Thyroid gland (tissue), 4 donors: ENCODE measurements around the gene CD274. TPM values are rescaled to one million over a fixed set of nuclear protein-coding genes. Genes with fewer than 3 reads are reported as not detected.
"Not testable (repeated sequence)": the region's sequence is repeated elsewhere in the genome, so short reads cannot be mapped to it uniquely, and the experiment has no call there.

Experiments used
- DNase-seq, 2 donors: peaks; one replicate each; pipeline ENCODE4 v3.0.0-alpha.2; 2019
- H3K27ac ChIP-seq, 3 donors: fragments of 200-600 bp; sonication (generic); 1 replicate in 2 of 3; 2 replicates in 1 of 3; pipeline ENCODE4 v1.5.1; 2016 to 2019; ENCODE audit warnings: mild to moderate bottlenecking in 1 of 3, moderate library complexity in 1 of 3
- H3K27me3 ChIP-seq: fragments of 200-600 bp; sonication (generic); one replicate; pipeline ENCODE4 v1.5.1; 2019
- H3K36me3 ChIP-seq, 2 donors: fragments of 200-600 bp; sonication (generic); one replicate each; pipeline ENCODE4 v1.5.1; 2016 to 2019
- H3K4me1 ChIP-seq, 2 donors: fragments of 200-600 bp; sonication (generic); one replicate each; pipeline ENCODE4 v1.5.1; 2017 to 2019
- H3K4me3 ChIP-seq, 3 donors: fragments of 200-600 bp; sonication (generic); replicated peaks in 1 of 3; 1 replicate in 2 of 3; 2 replicates in 1 of 3; pipeline ENCODE4 v1.5.1; 2016; ENCODE audit warnings: mild to moderate bottlenecking in 1 of 3
- H3K9me3 ChIP-seq: fragments of 200-600 bp; sonication (generic); one replicate; pipeline ENCODE4 v1.5.1; 2017
- POLR2A ChIP-seq, 2 donors: fragments of 450-650 bp; IDR thresholded peaks; one replicate each; pipeline ENCODE4 v1.6.1; 2017; ENCODE audit warnings: antibody characterized with exemption in 2 of 2, mild to moderate bottlenecking in 2 of 2, moderate library complexity in 1 of 2
- WGBS, 2 donors: methylation state at CpG; one replicate each; pipeline ENCODE4 v1.1.5; 2017; 5-methylcytosine and 5-hydroxymethylcytosine counted together
- intact Hi-C: fragments of 100-400 bp; cut with DNase I; formaldehyde crosslinking; loops from one replicate; pipeline ENCODE4 v1.15.1; 2023
- total RNA-seq, 4 donors: library from RNA; depleted of rRNA; stranded (reverse); fragments of >200 nt; gene quantifications; one replicate each; pipeline ENCODE4 v1.2.3, GENCODE V29; 2016
- TF ChIP-seq, protein P1 (sequence below), 6 experiments: fragments of 200-600 bp in 3 of 6; fragments of 450-650 bp in 3 of 6; sonication (generic) in 3 of 6; IDR thresholded peaks; one replicate each; pipeline ENCODE4 v1.5.1; 2016 to 2019; ENCODE audit warnings: antibody characterized with exemption in 6 of 6, mild to moderate bottlenecking in 2 of 6, inconsistent platforms in 1 of 6, moderate library complexity in 1 of 6

Gene CD274
- total RNA-seq, 4 donors from 2014 or later, result 3.0 to 6.5 (median 4.9) TPM

DNA sequence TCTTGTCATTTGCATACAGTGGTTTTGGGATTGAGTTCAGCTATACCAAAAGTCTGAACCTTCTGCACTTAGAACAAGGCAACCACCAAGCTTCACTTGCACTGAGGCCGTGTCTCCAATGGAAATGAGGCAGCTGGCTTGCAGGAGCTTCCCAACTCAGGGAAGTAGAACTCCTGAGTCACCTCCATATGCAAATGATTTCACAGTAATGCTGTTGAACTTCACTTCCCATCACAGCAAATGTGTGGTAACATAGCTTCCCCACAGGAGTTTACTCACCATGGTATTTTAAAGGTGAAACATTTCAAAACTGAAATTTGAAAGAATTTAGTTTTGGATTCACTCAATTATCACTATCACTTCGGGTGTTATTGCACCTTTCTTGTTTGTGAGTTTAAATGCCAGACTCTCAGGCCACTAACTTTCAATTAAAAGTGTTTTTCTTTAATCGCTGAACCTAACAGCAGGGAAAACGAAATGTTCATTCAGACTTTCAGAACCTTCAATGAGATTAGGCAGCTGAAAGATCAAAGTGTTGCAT is 9.0 kb downstream of the CD274 start:
- Histone ChIP-seq H3K4me3 (no peak overlapping the region), H3K36me3 (peaks cover 0 to 7% of the 10 kb centered on the region in 2 donors), H3K4me1 (no peaks in the 10 kb centered on the region), H3K9me3 (no peaks in the 10 kb centered on the region), H3K27ac (no peak overlapping the region), H3K27me3 (no peaks in the 10 kb centered on the region)
- intact Hi-C loops, result no loop called here
- no peak for DNase-seq
- TF ChIP-seq POLR2A (IDR thresholded peaks at IDR 0.05), result no peak
- TF ChIP-seq, protein P1, sequence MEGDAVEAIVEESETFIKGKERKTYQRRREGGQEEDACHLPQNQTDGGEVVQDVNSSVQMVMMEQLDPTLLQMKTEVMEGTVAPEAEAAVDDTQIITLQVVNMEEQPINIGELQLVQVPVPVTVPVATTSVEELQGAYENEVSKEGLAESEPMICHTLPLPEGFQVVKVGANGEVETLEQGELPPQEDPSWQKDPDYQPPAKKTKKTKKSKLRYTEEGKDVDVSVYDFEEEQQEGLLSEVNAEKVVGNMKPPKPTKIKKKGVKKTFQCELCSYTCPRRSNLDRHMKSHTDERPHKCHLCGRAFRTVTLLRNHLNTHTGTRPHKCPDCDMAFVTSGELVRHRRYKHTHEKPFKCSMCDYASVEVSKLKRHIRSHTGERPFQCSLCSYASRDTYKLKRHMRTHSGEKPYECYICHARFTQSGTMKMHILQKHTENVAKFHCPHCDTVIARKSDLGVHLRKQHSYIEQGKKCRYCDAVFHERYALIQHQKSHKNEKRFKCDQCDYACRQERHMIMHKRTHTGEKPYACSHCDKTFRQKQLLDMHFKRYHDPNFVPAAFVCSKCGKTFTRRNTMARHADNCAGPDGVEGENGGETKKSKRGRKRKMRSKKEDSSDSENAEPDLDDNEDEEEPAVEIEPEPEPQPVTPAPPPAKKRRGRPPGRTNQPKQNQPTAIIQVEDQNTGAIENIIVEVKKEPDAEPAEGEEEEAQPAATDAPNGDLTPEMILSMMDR (IDR thresholded peaks at IDR 0.05), result no peak
- WGBS, 2 donors, result 83 to 86% methylated on average over 4 of the region's 4 CpGs

DNA sequence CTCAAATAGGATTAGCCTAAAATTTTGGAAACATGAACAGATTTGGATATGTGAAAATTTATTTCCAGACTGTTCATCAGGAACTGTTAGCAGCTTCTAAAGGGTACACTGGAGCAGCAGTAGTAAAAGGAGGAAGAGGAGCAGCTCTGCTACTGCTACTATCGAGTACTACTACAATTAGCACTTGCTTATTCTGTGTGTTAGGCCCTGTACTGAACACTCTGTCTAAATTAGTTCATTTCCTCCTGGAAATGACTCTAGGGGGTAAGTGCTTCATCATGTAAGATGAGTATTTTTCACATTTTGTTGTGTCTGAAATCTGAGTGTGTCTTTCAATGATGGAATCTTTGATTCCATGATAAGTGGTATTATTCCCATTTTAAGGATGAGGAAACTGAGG is 9.8 kb downstream of the CD274 start:
- TF ChIP-seq, protein P1 (IDR thresholded peaks at IDR 0.05), result no peak
- no peak for TF ChIP-seq POLR2A (IDR thresholded peaks at IDR 0.05)
- no peaks in the 10 kb centered on the region for H3K4me1 ChIP-seq
- intact Hi-C loops, result no loop called here
- no peak overlapping the region for H3K4me3 ChIP-seq
- H3K27ac ChIP-seq, result no peak overlapping the region
- H3K36me3 ChIP-seq, result peaks cover 0 to 7% of the 10 kb centered on the region in 2 donors
- DNase-seq, result no peak
- H3K9me3 ChIP-seq, result no peaks in the 10 kb centered on the region
- WGBS, 2 donors, result 84 to 100% methylated on average over 1 of the region's 1 CpG
- no peaks in the 10 kb centered on the region for H3K27me3 ChIP-seq

DNA sequence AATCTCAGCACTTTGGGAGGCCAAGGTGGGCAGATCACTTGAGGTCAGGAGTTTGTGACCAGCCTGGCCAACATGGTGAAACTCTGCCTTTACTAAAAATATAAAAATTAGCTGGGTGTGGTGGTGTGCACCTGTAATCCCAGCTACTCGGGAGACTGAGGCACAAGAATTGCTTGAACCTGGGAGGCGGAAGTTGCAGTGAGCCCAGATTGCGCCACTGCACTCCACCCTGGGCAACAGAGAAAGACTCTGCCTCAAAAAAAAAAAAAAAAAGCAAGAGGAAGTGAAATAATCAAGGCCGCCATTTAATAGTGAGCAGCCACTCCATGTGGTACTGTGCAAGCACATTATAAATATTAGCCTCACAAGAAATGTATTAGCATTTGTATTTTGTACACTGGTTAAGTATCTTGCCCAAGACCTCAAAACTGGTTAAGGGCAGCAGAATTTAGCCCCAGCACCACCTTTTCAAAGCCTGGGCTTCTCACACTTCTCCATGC is 14.5 kb downstream of the CD274 start:
- intact Hi-C loops, H3K9me3 ChIP-seq, H3K27me3 ChIP-seq, H3K27ac ChIP-seq, H3K4me3 ChIP-seq, H3K36me3 ChIP-seq, H3K4me1 ChIP-seq, DNase-seq: not testable (repeated sequence)
- 90% methylated on average over 4 of the region's 4 CpGs for WGBS, 2 donors

DNA sequence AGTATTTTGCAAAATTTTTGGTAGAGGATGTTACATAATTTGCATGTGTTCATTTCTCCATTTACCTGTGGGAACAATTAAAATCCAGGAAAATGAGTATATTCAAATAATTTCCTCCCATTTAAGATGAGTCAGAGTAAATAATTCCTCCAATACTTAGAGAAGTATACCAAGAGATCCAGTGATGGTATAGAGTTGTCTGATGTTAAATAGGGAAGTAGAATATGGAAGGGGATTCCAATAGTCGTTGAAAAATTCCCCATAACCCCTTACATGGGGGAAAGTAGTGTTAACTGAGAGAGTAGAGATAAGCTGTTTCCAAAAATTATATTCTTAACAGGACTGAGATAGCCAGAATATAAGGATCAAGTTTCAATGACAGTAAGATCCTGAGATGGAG is 15.7 kb downstream of the CD274 start:
- Histone ChIP-seq H3K27ac (no peak overlapping the region), H3K4me1 (peaks cover 0 to 6% of the 10 kb centered on the region in 2 donors), H3K4me3 (no peak overlapping the region), H3K9me3 (no peaks in the 10 kb centered on the region), H3K36me3 (peaks cover 0 to 7% of the 10 kb centered on the region in 2 donors), H3K27me3 (no peaks in the 10 kb centered on the region)
- intact Hi-C loops, result no loop called here
- TF ChIP-seq, protein P1 (IDR thresholded peaks at IDR 0.05), result no peak
- no peak for TF ChIP-seq POLR2A (IDR thresholded peaks at IDR 0.05)
- WGBS, 2 donors, result 83% methylated on average over 1 of the region's 1 CpG
- DNase-seq, result no peak

DNA sequence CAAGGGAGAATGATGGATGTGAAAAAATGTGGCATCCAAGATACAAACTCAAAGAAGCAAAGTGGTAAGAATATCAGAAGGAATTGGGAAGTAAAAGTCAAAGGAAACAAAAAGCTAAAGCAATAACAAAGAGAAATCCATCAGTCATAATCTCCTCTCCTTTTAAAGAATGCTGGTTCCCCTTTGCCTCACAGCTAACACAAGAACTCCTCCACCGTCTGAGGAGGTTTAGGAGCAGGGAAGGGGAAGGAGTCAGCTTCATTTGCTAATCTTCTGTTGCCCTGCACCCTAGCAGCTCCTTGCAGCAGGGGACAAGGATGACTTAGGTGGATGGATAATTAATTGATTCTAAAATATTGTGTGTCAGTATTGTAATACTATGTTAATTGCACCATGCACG is 16.4 kb downstream of the CD274 start:
- no peak for TF ChIP-seq POLR2A (IDR thresholded peaks at IDR 0.05)
- TF ChIP-seq, protein P1 (IDR thresholded peaks at IDR 0.05), result no peak

More for the DNA sequence above, 16.4 kb downstream of the CD274 start:
- intact Hi-C loops, result no loop called here
- Histone ChIP-seq H3K4me3 (no peak overlapping the region), H3K36me3 (peaks cover 0 to 7% of the 10 kb centered on the region in 2 donors), H3K4me1 (peaks cover 0 to 6% of the 10 kb centered on the region in 2 donors), H3K9me3 (no peaks in the 10 kb centered on the region), H3K27me3 (no peaks in the 10 kb centered on the region), H3K27ac (no peak overlapping the region)
- 82 to 86% methylated on average over 2 of the region's 2 CpGs for WGBS, 2 donors
- no peak for DNase-seq
